SIG-M5 treated with dmso at 0.1 percent for 504 hours (cell line): ENCODE data around the gene AP2M1.
"Not testable (repeated sequence)": the region's sequence is repeated elsewhere in the genome, so short reads cannot be mapped to it uniquely, and the experiment has no call there.

ENCODE experiments used
- DNase-seq: peaks from one replicate; lab custom pipeline; 2025; ENCODE audit not compliant: unreplicated experiment; lab: John Stamatoyannopoulos, UW

AP2M1 gene

DNA sequence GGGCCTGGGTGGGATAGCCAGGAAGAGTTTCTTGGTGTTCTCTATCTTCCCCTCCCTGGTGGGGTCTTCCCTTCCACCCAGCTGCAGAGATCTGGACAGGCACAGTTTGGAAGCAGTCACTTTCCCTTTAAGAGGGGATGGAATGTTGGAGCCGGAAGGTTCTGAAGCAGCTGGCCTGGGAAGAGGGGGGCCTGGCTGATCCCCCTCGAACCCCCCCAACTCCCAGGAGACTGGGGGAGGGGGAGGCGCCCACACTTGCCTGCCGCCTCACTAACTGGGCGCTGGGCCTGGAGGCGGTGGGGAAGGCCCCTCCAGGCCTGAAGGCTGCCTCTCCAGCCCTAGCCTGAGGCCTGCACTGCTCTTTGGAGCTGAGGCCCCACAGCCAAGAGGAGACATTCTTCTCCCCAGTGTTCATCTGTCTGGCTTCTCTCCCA is 18.1 kb upstream of the AP2M1 start:
- no peak for DNase-seq

GRCh38 chr3:184157206-184157605 is 17.4 kb upstream of the AP2M1 start:
- DNase-seq = no peak

DNA sequence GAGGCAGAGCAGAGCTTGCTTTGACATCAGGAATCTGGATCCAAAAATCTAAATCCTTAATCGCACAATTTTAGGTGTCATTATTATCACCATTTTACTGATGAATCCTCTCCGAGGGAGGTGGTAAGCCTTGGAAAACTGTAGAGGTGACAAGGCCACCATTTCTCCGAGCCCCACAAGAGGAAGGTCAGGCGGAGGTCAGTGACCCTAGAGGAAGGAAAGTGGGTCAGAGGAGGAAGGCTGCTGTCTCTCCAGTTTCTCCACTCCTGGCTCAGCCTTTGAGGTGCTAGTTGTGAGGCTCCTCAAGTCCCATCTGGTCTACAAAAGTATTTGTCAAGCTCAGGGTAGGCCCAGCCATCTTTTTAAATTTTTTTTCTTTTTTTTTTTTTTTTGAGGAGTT is 16.3 kb upstream of the AP2M1 start:
- DNase-seq = no peak

GRCh38 chr3:184160456-184160855 is 14.2 kb upstream of the AP2M1 start:
- no peak for DNase-seq

DNA sequence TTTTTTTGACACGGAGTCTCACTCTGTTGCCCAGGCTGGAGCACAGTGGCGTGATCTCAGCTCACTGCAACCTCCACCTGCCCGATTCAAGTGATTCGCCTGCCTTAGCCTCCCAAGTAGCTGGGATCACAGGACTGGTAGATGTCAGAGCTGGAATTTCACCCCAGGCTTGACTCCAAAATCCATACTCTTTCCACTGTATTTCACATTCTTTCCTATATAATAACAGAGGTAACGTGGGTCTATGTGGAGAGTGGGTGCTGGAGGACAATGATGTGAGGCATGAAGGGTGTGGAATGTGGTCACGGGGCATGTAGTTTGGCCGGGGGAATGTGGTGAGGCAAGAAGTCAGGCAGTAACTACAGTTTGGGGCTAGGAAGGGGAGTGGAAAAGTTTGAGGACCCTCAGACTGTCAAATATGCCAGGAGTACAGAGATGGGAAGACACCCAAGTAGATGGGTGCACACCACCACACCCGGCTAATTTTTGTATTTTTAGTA is 12.0 kb upstream of the AP2M1 start:
- DNase-seq = not testable (repeated sequence)

- DNase-seq = no peak
Observed at GRCh38 chr3:184164648-184165330, 9.9 kb upstream of the AP2M1 start.

DNA sequence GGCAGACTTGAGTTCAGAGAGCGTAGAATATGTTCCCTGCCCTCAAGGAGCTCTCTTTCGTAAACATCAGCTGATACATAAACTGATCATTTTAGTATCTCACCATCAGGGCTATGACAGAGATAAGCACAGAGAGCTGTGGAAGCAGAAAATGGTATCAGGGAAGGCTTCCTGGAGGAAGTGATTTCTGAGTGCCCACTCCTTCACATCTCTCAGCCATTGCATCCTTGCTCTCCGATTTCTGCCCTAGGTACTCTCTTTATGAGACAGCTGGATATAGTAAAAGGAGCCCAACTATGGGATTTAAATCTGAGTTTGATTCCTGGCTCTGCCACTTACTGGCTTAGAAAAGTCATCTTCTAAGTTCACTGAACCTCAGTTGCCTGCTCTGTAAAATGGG is 9.1 kb upstream of the AP2M1 start:
- no peak for DNase-seq

DNA sequence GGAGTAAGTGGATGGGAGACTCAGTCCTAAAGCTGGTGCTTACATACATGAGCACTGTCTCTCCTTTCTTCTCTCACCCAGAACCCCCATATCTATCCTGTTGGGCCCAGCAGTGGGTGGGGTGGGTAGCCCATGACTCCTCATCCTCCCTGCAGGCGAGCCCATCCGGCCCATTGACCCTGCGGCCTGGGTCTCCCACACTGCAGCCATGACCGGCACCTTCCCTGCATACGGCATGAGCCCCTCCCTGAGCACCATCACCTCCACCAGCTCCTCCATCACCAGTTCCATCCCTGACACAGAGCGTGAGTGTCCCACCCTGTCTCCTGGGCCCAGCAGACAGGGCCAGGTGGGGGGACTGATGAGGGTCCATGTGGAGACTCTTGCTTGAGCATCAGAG is 8.0 kb upstream of the AP2M1 start:
- DNase-seq = no peak

GRCh38 chr3:184167786-184168185 is 6.9 kb upstream of the AP2M1 start:
- no peak for DNase-seq

DNA sequence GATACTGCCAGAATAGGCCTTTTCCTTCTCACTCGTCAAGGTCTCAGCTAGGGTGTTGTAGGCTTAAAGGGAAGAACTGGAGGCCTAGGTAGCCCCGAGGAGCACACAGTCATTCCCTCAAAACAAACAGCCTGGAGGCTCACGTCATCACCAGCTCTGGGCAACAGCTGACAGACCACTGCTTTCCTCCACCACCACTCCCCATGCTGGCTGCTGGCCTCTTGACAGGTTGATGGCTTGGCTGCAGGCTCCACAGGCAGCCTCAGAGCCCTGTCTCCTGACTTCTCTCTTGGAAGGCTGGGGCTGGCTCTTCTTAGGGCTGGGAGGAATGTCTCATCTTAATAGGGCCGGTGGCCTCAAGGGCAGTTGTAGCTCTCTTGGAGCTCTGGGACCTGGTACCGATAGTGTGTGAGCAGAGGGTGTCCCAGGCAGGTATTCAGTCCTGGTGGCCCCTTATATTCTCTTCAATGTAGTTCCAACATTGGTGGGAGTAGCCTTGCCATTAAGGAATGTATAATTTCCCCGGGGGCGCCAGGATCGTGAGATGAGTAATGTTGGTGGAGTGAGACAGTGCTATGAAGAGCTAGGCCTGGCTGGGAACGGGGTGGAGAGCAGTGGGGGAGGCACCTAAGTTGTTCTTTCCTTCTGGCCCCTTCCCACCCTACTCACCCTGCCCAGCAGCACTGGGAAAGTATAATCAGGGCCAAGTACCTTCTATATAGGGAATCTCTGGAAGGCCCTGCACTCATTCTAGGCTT is 6.1 kb upstream of the AP2M1 start:
- DNase-seq = no peak

GRCh38 chr3:184169896-184170875 is 4.5 kb upstream of the AP2M1 start:
- DNase-seq = no peak

GRCh38 chr3:184171562-184171961 is 3.1 kb upstream of the AP2M1 start:
- no peak for DNase-seq

DNA sequence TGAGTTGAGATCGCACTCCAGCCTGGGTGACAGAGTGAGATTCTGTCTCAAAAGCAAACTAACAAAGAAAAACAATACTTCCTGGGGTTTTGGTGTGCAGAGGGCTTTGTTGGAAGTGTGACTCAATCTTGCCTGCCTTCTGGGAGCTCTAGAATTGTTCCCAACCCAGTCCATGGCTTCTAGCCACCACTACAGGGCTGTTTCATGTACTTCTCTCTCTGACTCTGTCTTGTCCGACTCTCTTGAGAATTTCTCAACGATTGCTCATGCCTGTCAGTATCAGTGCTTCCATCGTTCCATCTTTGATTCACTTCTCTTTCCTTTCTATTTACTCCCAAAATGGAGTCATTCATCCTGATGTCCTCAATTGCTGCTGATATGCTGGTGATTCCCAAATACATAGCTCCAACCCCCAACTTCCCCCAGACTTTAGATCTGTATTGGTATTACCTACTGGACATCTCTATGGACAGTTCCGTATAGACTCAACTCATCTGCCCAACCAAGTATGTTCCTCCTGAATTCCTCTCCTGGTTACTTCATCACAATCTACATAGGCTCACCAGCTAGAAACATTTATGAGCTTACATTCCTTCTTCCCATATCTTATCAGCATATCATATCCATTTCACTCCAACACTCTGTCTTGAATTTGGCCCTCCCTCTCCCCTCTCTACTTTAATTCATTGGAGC is 1.8 kb upstream of the AP2M1 start:
- DNase-seq = no peak

- DNase-seq = no peak
Observed at GRCh38 chr3:184173374-184173722, 1.3 kb upstream of the AP2M1 start.

DNA sequence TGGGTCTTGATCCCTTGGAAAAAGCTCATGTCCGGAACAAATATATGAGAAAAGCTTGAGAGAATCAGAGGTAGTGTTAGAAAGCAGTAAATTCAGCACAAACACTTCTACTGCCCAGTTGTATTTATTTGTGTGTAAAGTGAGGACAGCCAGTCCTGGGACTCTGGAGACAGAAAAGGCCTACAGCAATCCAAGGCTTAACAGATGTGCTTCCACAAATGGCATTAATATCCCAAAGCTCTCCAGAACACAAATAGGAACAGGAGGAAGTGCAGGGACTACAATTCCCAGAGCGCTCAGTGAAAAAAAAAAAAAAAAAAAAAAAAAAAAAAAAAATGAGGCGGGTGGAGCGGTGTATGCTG is 390 bp upstream of the AP2M1 start:
- DNase-seq = no peak

GRCh38 chr3:184175506-184175905 is 851 bp downstream of the AP2M1 start:
- no peak for DNase-seq

DNA sequence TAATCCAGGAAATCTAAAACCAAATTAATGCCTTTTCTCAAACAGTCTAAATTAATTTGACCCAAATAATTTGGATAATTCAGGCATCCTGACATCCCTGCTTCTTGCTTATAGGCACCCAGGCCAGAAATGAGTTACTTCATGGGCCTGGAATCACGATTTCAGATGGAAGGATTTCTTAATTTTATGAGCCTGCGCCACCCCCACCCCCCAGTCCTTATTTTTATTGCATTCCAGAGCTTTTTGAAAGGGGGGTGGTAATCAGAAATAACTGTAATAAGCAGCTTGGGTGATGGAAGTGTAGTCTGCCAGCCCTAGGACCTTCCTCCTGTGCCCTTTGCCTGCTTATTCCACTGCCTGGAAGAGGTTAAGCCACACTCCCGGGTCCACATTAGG is 1.3 kb downstream of the AP2M1 start:
- DNase-seq = no peak

DNA sequence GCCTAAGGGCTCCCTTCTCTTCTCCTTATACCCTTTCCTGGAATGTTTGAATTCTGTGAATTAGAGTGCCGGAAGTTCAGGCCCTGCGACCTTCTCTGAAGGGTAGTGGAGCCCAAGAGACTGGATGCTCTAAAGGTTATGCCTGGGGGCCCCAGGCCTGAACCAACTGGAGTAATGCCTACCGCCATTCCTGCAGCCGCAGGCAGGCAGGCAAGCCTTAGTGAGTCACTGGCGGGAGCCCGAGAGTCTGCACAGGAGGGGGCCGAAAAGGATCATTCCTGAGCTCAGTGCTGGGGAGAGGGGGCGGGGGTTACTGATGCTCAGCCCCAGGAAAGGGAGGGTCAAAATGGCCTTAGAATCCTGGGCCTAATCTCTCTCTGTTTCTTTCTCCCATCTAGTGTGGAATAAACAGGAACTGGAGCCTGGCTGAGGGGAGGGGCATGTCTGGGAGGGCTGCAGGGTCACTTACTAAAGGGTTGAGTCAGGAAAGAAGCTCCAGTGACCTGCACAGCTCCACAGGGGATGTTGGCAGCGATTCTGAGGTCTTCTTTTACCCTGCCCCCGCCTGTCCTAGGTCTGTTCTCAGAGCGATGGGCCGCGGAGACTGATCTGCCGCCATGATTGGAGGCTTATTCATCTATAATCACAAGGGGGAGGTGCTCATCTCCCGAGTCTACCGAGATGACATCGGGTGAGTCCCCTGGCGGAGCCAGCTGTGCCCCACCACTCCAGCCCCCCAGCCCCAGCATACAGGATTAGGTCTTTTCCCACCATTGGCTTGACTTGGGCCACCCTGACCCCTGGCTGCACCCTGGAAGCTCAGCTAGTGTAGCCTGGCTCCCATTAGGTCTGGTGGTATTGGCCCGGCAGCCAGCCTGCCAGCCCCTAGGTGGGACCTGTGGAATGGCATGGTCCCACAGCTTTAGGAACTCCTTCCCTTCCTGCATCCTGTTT is 2.0 kb downstream of the AP2M1 start:
- DNase-seq = peak; percentile 68

- DNase-seq = no peak
Observed at GRCh38 chr3:184177331-184177731, 2.7 kb downstream of the AP2M1 start.
